GM23338 (cell line): ENCODE results near the gene ATP10A. TPM values are rescaled to one million over a fixed set of nuclear protein-coding genes. Genes with fewer than 3 reads are reported as not detected.

Source experiments
- ATAC-seq: fragments of 200-7000 bp; cut with Tn5 transposase; 3 replicates; pipeline ENCODE4 v1.9.1; 2020
- DNase-seq: peaks from one replicate; pipeline ENCODE4 v3.0.0-alpha.2; 2015; ENCODE audit warnings: low spot score
- H2AFZ ChIP-seq: fragments of 200-600 bp; sonication (generic); 2 replicates; pipeline ENCODE4 v1.8.0; 2016; ENCODE audit warnings: antibody characterized with exemption, mild to moderate bottlenecking, moderate library complexity
- H3F3A ChIP-seq: fragments of 200-600 bp; sonication (generic); replicated peaks from 2 replicates; pipeline ENCODE4 v1.8.0; 2017; ENCODE audit warnings: antibody characterized with exemption, mixed run types, low read depth
- H3K27ac ChIP-seq: fragments of 200-600 bp; sonication (generic); 2 replicates; pipeline ENCODE4 v1.6.1; 2016; ENCODE audit warnings: low read depth
- H3K27me3 ChIP-seq: fragments of 200-600 bp; sonication (generic); 2 replicates; pipeline ENCODE4 v1.8.0; 2016; ENCODE audit warnings: mild to moderate bottlenecking, mixed run types, moderate library complexity; ENCODE audit not compliant: insufficient read depth
- H3K36me3 ChIP-seq: fragments of 200-600 bp; sonication (generic); 2 replicates; pipeline ENCODE4 v1.8.0; 2016; ENCODE audit warnings: mild to moderate bottlenecking; ENCODE audit not compliant: insufficient read depth
- H3K4me1 ChIP-seq: fragments of 200-600 bp; sonication (generic); 2 replicates; pipeline ENCODE4 v1.8.0; 2016; ENCODE audit warnings: mild to moderate bottlenecking, moderate library complexity; ENCODE audit not compliant: insufficient read depth
- H3K4me2 ChIP-seq: fragments of 200-600 bp; sonication (generic); 2 replicates; pipeline ENCODE4 v1.7.1; 2017; ENCODE audit warnings: mixed run types
- H3K4me3 ChIP-seq: fragments of 200-600 bp; sonication (generic); 2 replicates; pipeline ENCODE4 v1.6.1; 2016; ENCODE audit warnings: mixed run types
- H3K79me2 ChIP-seq: fragments of 200-600 bp; sonication (generic); replicated peaks from 2 replicates; pipeline ENCODE4 v1.8.0; 2017; ENCODE audit warnings: mild to moderate bottlenecking; ENCODE audit not compliant: insufficient read depth
- H3K9me2 ChIP-seq: fragments of 200-600 bp; sonication (generic); 2 replicates; pipeline ENCODE4 v1.8.0; 2017; ENCODE audit not compliant: insufficient read depth
- H4K20me1 ChIP-seq: fragments of 200-600 bp; sonication (generic); replicated peaks from 2 replicates; pipeline ENCODE4 v1.8.0; 2017; ENCODE audit warnings: mild to moderate bottlenecking; ENCODE audit not compliant: insufficient read depth
- H3K27ac Mint-ChIP-seq: 2 replicates; pipeline ENCODE4 v1.8.0; 2020; ENCODE audit warnings: inconsistent platforms, mild to moderate bottlenecking, moderate library complexity, mixed read lengths
- H3K27me3 Mint-ChIP-seq: 3 replicates; pipeline ENCODE4 v1.8.0; 2022; ENCODE audit warnings: low read depth, mild to moderate bottlenecking, moderate library complexity, mixed read lengths, inconsistent platforms; ENCODE audit not compliant: insufficient read depth, poor library complexity
- H3K36me3 Mint-ChIP-seq: 3 replicates; pipeline ENCODE4 v1.8.0; 2021; ENCODE audit warnings: low read depth, mild to moderate bottlenecking, inconsistent platforms, moderate library complexity, mixed read lengths
- H3K4me1 Mint-ChIP-seq: 3 replicates; pipeline ENCODE4 v1.8.0; 2020; ENCODE audit warnings: mild to moderate bottlenecking, inconsistent platforms, mixed read lengths
- H3K4me3 Mint-ChIP-seq: 3 replicates; pipeline ENCODE4 v1.8.0; 2021; ENCODE audit warnings: moderate library complexity, mild to moderate bottlenecking, inconsistent platforms, mixed read lengths
- H3K9me3 Mint-ChIP-seq: 3 replicates; pipeline ENCODE4 v1.8.0; 2020; ENCODE audit warnings: moderate library complexity, mild to moderate bottlenecking, inconsistent platforms, mixed read lengths
- CREB1 ChIP-seq: fragments of 250-450 bp; sonication (Bioruptor Pico); IDR thresholded peaks from 2 replicates; pipeline ENCODE4 v1.5.0; 2020; ENCODE audit warnings: low read depth, mild to moderate bottlenecking, moderate library complexity
- CTCF ChIP-seq, 2 experiments: fragments of 200-600 bp in 1 of 2; sonication (generic) in 1 of 2; conservative IDR thresholded peaks; 2 replicates each; pipeline versions ENCODE4 v1.5.1 to v1.6.1; 2016 to 2017; ENCODE audit warnings: antibody characterized with exemption in 2 of 2, low read depth in 2 of 2, mild to moderate bottlenecking in 2 of 2, moderate library complexity in 1 of 2
- ETS1 ChIP-seq: IDR thresholded peaks from 2 replicates; pipeline ENCODE4 v1.6.1; 2016; ENCODE audit warnings: antibody characterized with exemption
- EZH2phosphoT487 ChIP-seq: fragments of 200-600 bp; sonication (generic); IDR thresholded peaks from one replicate; pipeline ENCODE4 v1.8.1; 2018; ENCODE audit warnings: antibody characterized with exemption; ENCODE audit not compliant: unreplicated experiment
- JUNB ChIP-seq: IDR thresholded peaks from one replicate; pipeline ENCODE4 v1.6.1; 2016; ENCODE audit warnings: antibody characterized with exemption; ENCODE audit not compliant: unreplicated experiment
- NANOG ChIP-seq: IDR thresholded peaks from 2 replicates; pipeline ENCODE4 v1.6.1; 2016; ENCODE audit warnings: antibody characterized with exemption, borderline replicate concordance
- POLR2AphosphoS5 ChIP-seq: IDR thresholded peaks from 2 replicates; pipeline ENCODE4 v1.6.1; 2016; ENCODE audit warnings: antibody characterized with exemption, low read depth
- REST ChIP-seq: IDR thresholded peaks from one replicate; pipeline ENCODE4 v1.6.1; 2018; ENCODE audit warnings: antibody characterized with exemption; ENCODE audit not compliant: unreplicated experiment
- STAT1 ChIP-seq: IDR thresholded peaks from one replicate; pipeline ENCODE4 v1.6.1; 2016; ENCODE audit warnings: antibody characterized with exemption; ENCODE audit not compliant: unreplicated experiment
- ZNF114 ChIP-seq: fragments of 250-450 bp; sonication (Bioruptor Pico); IDR thresholded peaks from 2 replicates; pipeline ENCODE4 v1.5.0; 2020; ENCODE audit warnings: mild to moderate bottlenecking, moderate library complexity
- ZNF462 ChIP-seq: fragments of 250-450 bp; sonication (Bioruptor Pico); IDR thresholded peaks from 2 replicates; pipeline ENCODE4 v1.5.0; 2020; ENCODE audit warnings: mild to moderate bottlenecking, moderate library complexity
- polyA plus RNA-seq: library from polyadenylated mRNA; unstranded; fragments of >200 nt; fragmentation: Nextera tagmentation; extraction: Ambion mirVana; gene quantifications from 2 replicates; pipeline ENCODE4 v1.2.1, GENCODE V29; 2016
- total RNA-seq: library from RNA; depleted of rRNA; stranded (reverse); fragments of >200 nt; shearing (Covaris generic); gene quantifications from 2 replicates; pipeline ENCODE4 v1.2.3, GENCODE V29; 2014

ATP10A gene
- total and polyA plus RNA-seq, 2 experiments from 2014 or later = 0.36 to 5.6 TPM

- H3K4me1 Mint-ChIP-seq = peaks cover 33% of the 10 kb centered on the region
- H2AFZ ChIP-seq = no peak overlapping the region
- peaks cover 10% of the 10 kb centered on the region for H3K27me3 Mint-ChIP-seq
- H4K20me1 ChIP-seq = no peaks in the 10 kb centered on the region
- no peaks in the 10 kb centered on the region for H3K9me2 ChIP-seq
- H3K27ac Mint-ChIP-seq = no peak overlapping the region
- H3K36me3 ChIP-seq = no peaks in the 10 kb centered on the region
- H3K4me3 Mint-ChIP-seq = no peak overlapping the region
- no peaks in the 10 kb centered on the region for H3F3A ChIP-seq
- no peaks in the 10 kb centered on the region for H3K36me3 Mint-ChIP-seq
- H3K4me3 ChIP-seq = no peak overlapping the region
- TF ChIP-seq JUNB (no peak), NANOG (no peak), POLR2AphosphoS5 (no peak), CREB1 (CRISPR knock-in tag) (no peak), ZNF114 (CRISPR knock-in tag) (no peak), REST (no peak), ZNF462 (no peak), ETS1 (no peak), STAT1 (no peak), CTCF (conservative IDR thresholded peaks at IDR 0.05; ENCODE audit: low read depth in 2 of 2) (no peak), EZH2phosphoT487 (no peak)
- no peak overlapping the region for H3K27ac ChIP-seq
- H3K4me1 ChIP-seq = 0 out of 2 replicates have a peak, but pooled peaks cover 8% of the 10 kb centered on the region
- ATAC-seq = no peak
- H3K27me3 ChIP-seq = no peaks in the 10 kb centered on the region
- DNase-seq = no peak
- H3K79me2 ChIP-seq = no peaks in the 10 kb centered on the region
- H3K9me3 Mint-ChIP-seq = no peaks in the 10 kb centered on the region
- H3K4me2 ChIP-seq = no peak overlapping the region
Measured at GRCh38 chr15:25778161-25778560, 85.0 kb downstream of the ATP10A start.
